ENCODE measurements around the gene SULT2B1. TPM values are rescaled to one million over a fixed set of nuclear protein-coding genes. Genes with fewer than 3 reads are reported as not detected.

Gene SULT2B1
- polyA plus RNA-seq, 4 donors = 3.4 to 28.1 (median 12.3) TPM

- H3K36me3 ChIP-seq (ENCODE audit: control insufficient read depth in 3 of 3, insufficient read depth in 2 of 3, low read depth in 1 of 3, low read length in 3 of 3) = no peaks in the 10 kb centered on the region
- peak in 1 of 2 donors; percentile 43 for DNase-seq
- H3K4me1 ChIP-seq (ENCODE audit: control insufficient read depth in 3 of 3, insufficient read depth in 2 of 3, low read depth in 1 of 3, low read length in 2 of 3) = peaks cover 0 to 16% (median 0%) of the 10 kb centered on the region in 3 donors
- H3K27ac ChIP-seq (ENCODE audit: low read depth in 1 of 3, low read length in 2 of 3) = peak overlapping the region; percentile 34 to 76 (median 67)
- no peaks in the 10 kb centered on the region for H3K9me3 ChIP-seq (ENCODE audit: control insufficient read depth in 2 of 2, insufficient read depth in 1 of 2, low read depth in 1 of 2, low read length in 1 of 2)
- H3K27me3 ChIP-seq (ENCODE audit: control insufficient read depth in 3 of 3, insufficient read depth in 3 of 3, low read length in 3 of 3) = peaks cover 0 to 3% (median 0%) of the 10 kb centered on the region in 3 donors
- WGBS, 3 donors = 1 to 5% (median 4%) methylated on average over 5 to 6 of the region's 6 CpGs
- FAIRE-seq = no peak
- peak overlapping the region in 2 of 3 donors; percentile 50 to 54 for H3K4me3 ChIP-seq (ENCODE audit: low read depth in 1 of 3, low read length in 3 of 3)
These were observed 93.6 kb downstream of the SULT2B1 start for GRCh38 chr19:48645620-48646000.

- H3K27ac ChIP-seq (ENCODE audit: low read depth in 1 of 3, low read length in 2 of 3) = peak within 1 kb of the TSS; percentile 34 to 76 (median 67)
- FAIRE-seq (no peak), DNase-seq (peak; percentile 85 to 93)
- no peaks in the 10 kb centered on the region for H3K36me3 ChIP-seq (ENCODE audit: control insufficient read depth in 3 of 3, insufficient read depth in 2 of 3, low read depth in 1 of 3, low read length in 3 of 3)
- H3K27me3 ChIP-seq (ENCODE audit: control insufficient read depth in 3 of 3, insufficient read depth in 3 of 3, low read length in 3 of 3) = peaks cover 0 to 3% (median 0%) of the 10 kb centered on the region in 3 donors
- H3K4me3 ChIP-seq (ENCODE audit: low read depth in 1 of 3, low read length in 3 of 3) = peak within 1 kb of the TSS; percentile 17 to 54 (median 50)
- no peaks in the 10 kb centered on the region for H3K9me3 ChIP-seq (ENCODE audit: control insufficient read depth in 2 of 2, insufficient read depth in 1 of 2, low read depth in 1 of 2, low read length in 1 of 2)
- peaks cover 0 to 16% (median 0%) of the 10 kb centered on the region in 3 donors for H3K4me1 ChIP-seq (ENCODE audit: control insufficient read depth in 3 of 3, insufficient read depth in 2 of 3, low read depth in 1 of 3, low read length in 2 of 3)
- WGBS, 3 donors = 1% methylated on average over 31 to 33 of the region's 33 CpGs
These were observed 94.2 kb downstream of the SULT2B1 start, which contains the start of gene CA11 for GRCh38 chr19:48646001-48646721. CA11 (minus strand) TSS chr19:48646187; CDS start chr19:48645632, 555 bp downstream.

- 10 to 30% (median 26%) methylated on average over 3 to 9 of the region's 10 CpGs for WGBS, 3 donors
- Histone ChIP-seq H3K27me3 (ENCODE audit: control insufficient read depth in 3 of 3, insufficient read depth in 3 of 3, low read length in 3 of 3) (peaks cover 0 to 3% (median 0%) of the 10 kb centered on the region in 3 donors), H3K36me3 (ENCODE audit: control insufficient read depth in 3 of 3, insufficient read depth in 2 of 3, low read depth in 1 of 3, low read length in 3 of 3) (no peaks in the 10 kb centered on the region), H3K4me3 (ENCODE audit: low read depth in 1 of 3, low read length in 3 of 3) (peak overlapping the region in 1 of 3 donors; percentile 50), H3K27ac (ENCODE audit: low read depth in 1 of 3, low read length in 2 of 3) (no peak overlapping the region), H3K9me3 (ENCODE audit: control insufficient read depth in 2 of 2, insufficient read depth in 1 of 2, low read depth in 1 of 2, low read length in 1 of 2) (no peaks in the 10 kb centered on the region), H3K4me1 (ENCODE audit: control insufficient read depth in 3 of 3, insufficient read depth in 2 of 3, low read depth in 1 of 3, low read length in 2 of 3) (peaks cover 0 to 16% (median 0%) of the 10 kb centered on the region in 3 donors)
- FAIRE-seq = no peak
- DNase-seq = no peak
These were observed 94.8 kb downstream of the SULT2B1 start for GRCh38 chr19:48646722-48647216.

- no peak for FAIRE-seq
These were observed 96.2 kb downstream of the SULT2B1 start for GRCh38 chr19:48648134-48648533.

More at GRCh38 chr19:48648134-48648533, 96.2 kb downstream of the SULT2B1 start:
- WGBS, 3 donors = 75 to 89% (median 79%) methylated on average over 2 of the region's 2 CpGs
- Histone ChIP-seq H3K9me3 (ENCODE audit: control insufficient read depth in 2 of 2, insufficient read depth in 1 of 2, low read depth in 1 of 2, low read length in 1 of 2) (no peaks in the 10 kb centered on the region), H3K4me3 (ENCODE audit: low read depth in 1 of 3, low read length in 3 of 3) (no peak overlapping the region), H3K27me3 (ENCODE audit: control insufficient read depth in 3 of 3, insufficient read depth in 3 of 3, low read length in 3 of 3) (peaks cover 0 to 3% (median 0%) of the 10 kb centered on the region in 3 donors), H3K27ac (ENCODE audit: low read depth in 1 of 3, low read length in 2 of 3) (no peak overlapping the region), H3K4me1 (ENCODE audit: control insufficient read depth in 3 of 3, insufficient read depth in 2 of 3, low read depth in 1 of 3, low read length in 2 of 3) (peaks cover 0 to 16% (median 0%) of the 10 kb centered on the region in 3 donors), H3K36me3 (ENCODE audit: control insufficient read depth in 3 of 3, insufficient read depth in 2 of 3, low read depth in 1 of 3, low read length in 3 of 3) (no peaks in the 10 kb centered on the region)
- no peak for DNase-seq

Other genes starting within 250 kb of the SULT2B1 start
- gene EMP3, start 226.6 kb upstream of the SULT2B1 start, polyA plus RNA-seq = 10 to 100 TPM in 3 of 4 donors, 1 to 10 TPM in 1; 3.4 to 47.4 (median 19.7) TPM
- gene TMEM143, start 188.2 kb upstream of the SULT2B1 start, polyA plus RNA-seq = 10 to 100 TPM in 2 of 4 donors, 1 to 10 TPM in 2; 5.9 to 13.2 (median 10.6) TPM
- gene SYNGR4, start 187.8 kb upstream of the SULT2B1 start, polyA plus RNA-seq = under 1 TPM in 2 of 4 donors, not detected in 2; 0.06 to 0.15 TPM
- 100 to 1,000 TPM in 3 of 4 donors, 10 to 100 TPM in 1; 95.4 to 288 (median 166) TPM for gene KDELR1, start 160.6 kb upstream of the SULT2B1 start, polyA plus RNA-seq
- gene GRIN2D, start 158.5 kb upstream of the SULT2B1 start, polyA plus RNA-seq = under 1 TPM in 2 of 4 donors, not detected in 2; 0.25 to 0.27 TPM
- 10 to 100 TPM in 2 of 4 donors, 1 to 10 TPM in 2; 5.6 to 19.5 (median 12.8) TPM for gene GRWD1, start 106.2 kb upstream of the SULT2B1 start, polyA plus RNA-seq
- under 1 TPM; 0.22 to 0.80 (median 0.35) TPM for gene KCNJ14, start 96.6 kb upstream of the SULT2B1 start, polyA plus RNA-seq
- 10 to 100 TPM; 44.3 to 55.1 (median 54.8) TPM for gene CYTH2, start 82.8 kb upstream of the SULT2B1 start, polyA plus RNA-seq
- gene LMTK3, start 40.3 kb upstream of the SULT2B1 start, polyA plus RNA-seq = 1 to 10 TPM; 3.6 to 7.6 (median 7.1) TPM
- gene SPACA4, start 54.6 kb downstream of the SULT2B1 start, polyA plus RNA-seq = 1 to 10 TPM in 1 of 4 donors, under 1 TPM in 1, not detected in 2; 0.22 to 4.9 TPM
- 100 to 1,000 TPM in 1 of 4 donors, 10 to 100 TPM in 3; 76.6 to 104 (median 93.5) TPM for gene FAM83E, start 62.9 kb downstream of the SULT2B1 start, polyA plus RNA-seq
- 1,000 to 10,000 TPM; 2,041 to 3,184 (median 2,596) TPM for gene RPL18, start 67.0 kb downstream of the SULT2B1 start, polyA plus RNA-seq
- gene SPHK2, start 67.3 kb downstream of the SULT2B1 start, polyA plus RNA-seq = 10 to 100 TPM; 22.1 to 85.7 (median 49.9) TPM
- 10 to 100 TPM in 3 of 4 donors, 1 to 10 TPM in 1; 7.1 to 40.3 (median 23.9) TPM for gene DBP, start 85.2 kb downstream of the SULT2B1 start, polyA plus RNA-seq
- gene CA11, start 94.0 kb downstream of the SULT2B1 start, polyA plus RNA-seq = 10 to 100 TPM in 1 of 4 donors, 1 to 10 TPM in 3; 3.8 to 21.2 (median 6.5) TPM
- under 1 TPM in 2 of 4 donors, not detected in 2; 0.24 to 0.32 TPM for gene NTN5, start 120.8 kb downstream of the SULT2B1 start, polyA plus RNA-seq
- 100 to 1,000 TPM in 3 of 4 donors, 10 to 100 TPM in 1; 64.8 to 201 (median 117) TPM for gene FUT2, start 143.8 kb downstream of the SULT2B1 start, polyA plus RNA-seq
- 1 to 10 TPM in 2 of 4 donors, under 1 TPM in 1, not detected in 1; 0.89 to 7.7 (median 1.1) TPM for gene MAMSTR, start 167.6 kb downstream of the SULT2B1 start, polyA plus RNA-seq
- gene RASIP1, start 188.4 kb downstream of the SULT2B1 start, polyA plus RNA-seq = 10 to 100 TPM in 1 of 4 donors, 1 to 10 TPM in 3; 1.3 to 13.5 (median 4.1) TPM
- gene IZUMO1, start 194.7 kb downstream of the SULT2B1 start, polyA plus RNA-seq = under 1 TPM in 2 of 4 donors, not detected in 2; 0.31 to 0.45 TPM
- gene FUT1, start 200.5 kb downstream of the SULT2B1 start, polyA plus RNA-seq = 1 to 10 TPM in 2 of 4 donors, under 1 TPM in 2; 0.22 to 7.8 (median 1.1) TPM
- gene FGF21, start 203.4 kb downstream of the SULT2B1 start, polyA plus RNA-seq = under 1 TPM in 1 of 4 donors, not detected in 3; 0.09 TPM

Data from small intestine (tissue), 7 donors.